H1 (cell line): ENCODE results near the gene LRRC39. TPM values are rescaled to one million over a fixed set of nuclear protein-coding genes. Genes with fewer than 3 reads are reported as not detected.

Experiments used
- CTCF ChIA-PET: fragments of 300-600 bp; sonication (Branson Sonifier 250); formaldehyde crosslinking; loops from one replicate; lab custom pipeline; 2021; ENCODE audit not compliant: partially characterized antibody; lab: Charles Lee
- POLR2A ChIA-PET: fragments of 300-600 bp; sonication (Branson Sonifier 250); formaldehyde crosslinking; loops from one replicate; lab custom pipeline; 2021; ENCODE audit warnings: inconsistent platforms; ENCODE audit not compliant: partially characterized antibody; lab: Charles Lee
- DNase-seq, 2 experiments: peaks; one replicate each; pipeline versions ENCODE4 v3.0.0 to v3.0.0-alpha.2; 2010 to 2022; ENCODE audit warnings: low spot score in 2 of 2, low read depth in 1 of 2, mixed read lengths in 1 of 2
- FAIRE-seq: peaks from 2 replicates; lab custom pipeline; 2011; peaks lifted over from hg19 to GRCh38; lab: Jason Lieb, UNC
- H2AFZ ChIP-seq: 2 replicates; pipeline ENCODE4 v1.8.1; 2012; ENCODE audit warnings: low read length, inconsistent platforms
- H2AK5ac ChIP-seq: 2 replicates; pipeline ENCODE4 v1.6.1; 2013; ENCODE audit warnings: low read depth, low read length
- H2BK120ac ChIP-seq: replicated peaks from 2 replicates; pipeline ENCODE3; 2013; ENCODE audit warnings: low read depth, low read length, inconsistent platforms
- H2BK12ac ChIP-seq: 2 replicates; pipeline ENCODE4 v1.6.1; 2013; ENCODE audit warnings: low read depth, low read length
- H2BK15ac ChIP-seq: 2 replicates; pipeline ENCODE4 v1.6.1; 2013; ENCODE audit warnings: low read length
- H2BK20ac ChIP-seq: 2 replicates; pipeline ENCODE4 v1.6.1; 2013; ENCODE audit warnings: low read length
- H2BK5ac ChIP-seq: 2 replicates; pipeline ENCODE4 v1.6.1; 2013; ENCODE audit warnings: low read depth, low read length
- H3K14ac ChIP-seq: 2 replicates; pipeline ENCODE4 v1.6.1; 2013; ENCODE audit warnings: inconsistent platforms; ENCODE audit not compliant: insufficient read length
- H3K18ac ChIP-seq: 2 replicates; pipeline ENCODE4 v1.6.1; 2013; ENCODE audit warnings: low read length; ENCODE audit errors: extremely low read depth
- H3K23ac ChIP-seq: 2 replicates; pipeline ENCODE4 v1.6.1; 2013; ENCODE audit warnings: inconsistent platforms; ENCODE audit not compliant: insufficient read length
- H3K23me2 ChIP-seq: 2 replicates; pipeline ENCODE4 v1.6.1; 2013; ENCODE audit warnings: low read depth, low read length
- H3K27ac ChIP-seq: 2 replicates; pipeline ENCODE4 v1.6.1; 2011; ENCODE audit warnings: low read depth, low read length, inconsistent platforms
- H3K27me3 ChIP-seq, 4 experiments: replicated peaks in 1 of 4; 1 replicate in 1 of 4; 2 replicates in 3 of 4; pipeline versions ENCODE4 v1.6.1 to v1.8.1; 2011 to 2013; ENCODE audit warnings: low read length in 3 of 4, mild to moderate bottlenecking in 3 of 4, inconsistent platforms in 2 of 4, mixed read lengths in 2 of 4, moderate library complexity in 1 of 4; ENCODE audit not compliant: control insufficient read depth in 3 of 4, insufficient read depth in 3 of 4; ENCODE audit errors: extremely low read depth in 1 of 4
- H3K36me3 ChIP-seq, 4 experiments: 2 replicates each; pipeline versions ENCODE4 v1.6.1 to v1.8.1; 2011 to 2013; ENCODE audit warnings: mild to moderate bottlenecking in 4 of 4, low read length in 3 of 4, moderate library complexity in 2 of 4, control low read depth in 1 of 4, inconsistent platforms in 1 of 4; ENCODE audit not compliant: insufficient read depth in 4 of 4, control insufficient read depth in 2 of 4
- H3K4ac ChIP-seq: replicated peaks from 2 replicates; pipeline ENCODE3; 2013; ENCODE audit warnings: low read length, low read depth, mixed read lengths, inconsistent platforms; ENCODE audit not compliant: insufficient read length
- H3K4me1 ChIP-seq, 4 experiments: replicated peaks in 1 of 4; 1 replicate in 1 of 4; 2 replicates in 3 of 4; pipeline versions ENCODE4 v1.6.1 to v1.8.1; 2011 to 2013; ENCODE audit warnings: low read length in 3 of 4, inconsistent platforms in 2 of 4, mixed read lengths in 1 of 4; ENCODE audit not compliant: insufficient read depth in 4 of 4, control insufficient read depth in 3 of 4
- H3K4me2 ChIP-seq, 2 experiments: 2 replicates each; pipeline versions ENCODE4 v1.6.1 to v1.8.1; 2011 to 2013; ENCODE audit warnings: low read depth in 2 of 2, low read length in 2 of 2, control low read depth in 1 of 2, inconsistent platforms in 1 of 2, mild to moderate bottlenecking in 1 of 2; ENCODE audit not compliant: insufficient read depth in 1 of 2
- H3K4me3 ChIP-seq, 4 experiments: fragments of 200-600, 300-600 bp in 1 of 4; sonication (generic), shearing (Covaris generic), sonication (Bioruptor Twin) in 1 of 4; 2 replicates each; pipeline versions ENCODE4 v1.5.1 to v1.8.1; 2011 to 2016; ENCODE audit warnings: low read length in 4 of 4, low read depth in 3 of 4, control low read depth in 2 of 4, inconsistent platforms in 2 of 4, mild to moderate bottlenecking in 2 of 4, mixed read lengths in 1 of 4, moderate library complexity in 1 of 4; ENCODE audit not compliant: insufficient read depth in 2 of 4; ENCODE audit errors: extremely low read depth in 1 of 4
- H3K56ac ChIP-seq: replicated peaks from 2 replicates; pipeline ENCODE3; 2013; ENCODE audit warnings: low read depth, mild to moderate bottlenecking, mixed read lengths, low read length, inconsistent platforms; ENCODE audit not compliant: insufficient read length
- H3K79me1 ChIP-seq: 2 replicates; pipeline ENCODE4 v1.6.1; 2013; ENCODE audit warnings: low read depth, low read length, control low read depth
- H3K79me2 ChIP-seq, 2 experiments: 2 replicates each; pipeline versions ENCODE4 v1.6.1 to v1.8.1; 2012 to 2013; ENCODE audit warnings: low read length in 2 of 2, mild to moderate bottlenecking in 2 of 2, inconsistent platforms in 1 of 2; ENCODE audit not compliant: insufficient read depth in 2 of 2, control insufficient read depth in 1 of 2
- H3K9ac ChIP-seq, 4 experiments: replicated peaks in 1 of 4; 1 replicate in 1 of 4; 2 replicates in 3 of 4; pipeline versions ENCODE4 v1.6.1 to v1.8.1; 2011 to 2013; ENCODE audit warnings: low read depth in 3 of 4, low read length in 3 of 4, control low read depth in 2 of 4, mild to moderate bottlenecking in 2 of 4, moderate library complexity in 2 of 4, inconsistent platforms in 1 of 4; ENCODE audit errors: extremely low read depth in 1 of 4
- H3K9me3 ChIP-seq, 2 experiments: 2 replicates each; pipeline versions ENCODE4 v1.6.1 to v1.8.1; 2012 to 2013; ENCODE audit warnings: mild to moderate bottlenecking in 2 of 2, moderate library complexity in 2 of 2, control low read depth in 1 of 2, inconsistent platforms in 1 of 2, low read depth in 1 of 2, low read length in 1 of 2, mixed read lengths in 1 of 2; ENCODE audit not compliant: insufficient read depth in 2 of 2
- H4K20me1 ChIP-seq, 2 experiments: replicated peaks in 1 of 2; 2 replicates each; pipeline versions ENCODE3 to v1.8.1; 2011 to 2013; ENCODE audit warnings: inconsistent platforms in 2 of 2, low read length in 2 of 2, mild to moderate bottlenecking in 1 of 2; ENCODE audit not compliant: insufficient read depth in 2 of 2, control insufficient read depth in 1 of 2
- H4K5ac ChIP-seq: 2 replicates; pipeline ENCODE4 v1.6.1; 2013; ENCODE audit warnings: low read length, low read depth, mixed read lengths, inconsistent platforms; ENCODE audit not compliant: insufficient read length
- H4K8ac ChIP-seq: 2 replicates; pipeline ENCODE4 v1.8.0; 2013; ENCODE audit warnings: mild to moderate bottlenecking, moderate library complexity, low read length, inconsistent platforms; ENCODE audit not compliant: insufficient read depth; ENCODE audit errors: extremely low read depth
- H4K91ac ChIP-seq: replicated peaks from 2 replicates; pipeline ENCODE3; 2013; ENCODE audit warnings: low read length, mixed read lengths, inconsistent platforms; ENCODE audit not compliant: insufficient read length
- CBX8 ChIP-seq: fragments of 300-800, 300-1000 bp; sonication (generic); IDR thresholded peaks from 2 replicates; pipeline ENCODE4 v1.7.1; 2016; ENCODE audit warnings: low read depth, low read length, borderline replicate concordance
- GTF2F1 ChIP-seq: IDR thresholded peaks from 2 replicates; pipeline ENCODE4 v1.6.1; 2012; ENCODE audit warnings: low read depth, low read length, improper control_type of control experiment, borderline replicate concordance
- WGBS, 2 experiments: shearing (Covaris generic) in 1 of 2; methylation state at CpG; one replicate each; pipeline versions ENCODE4 v1.1.6 to v1.1.7; 2013 to 2015; ENCODE audit warnings: low lambda C conversion rate in 2 of 2, mixed read lengths in 2 of 2, inconsistent platforms in 1 of 2, low coverage in 1 of 2, missing lambda C conversion rate in 1 of 2; ENCODE audit not compliant: insufficient replicate concordance in 2 of 2, insufficient coverage in 1 of 2, insufficient read length in 1 of 2; ENCODE audit errors: extremely low coverage in 1 of 2, missing lambda C conversion rate in 1 of 2; 5-methylcytosine and 5-hydroxymethylcytosine counted together
- polyA plus RNA-seq, 7 experiments: library from polyadenylated mRNA; depleted of rRNA in 3 of 7; stranded (reverse) in 5 of 7; unstranded in 2 of 7; fragments of >200 nt in 5 of 7; fragments of 200-250 nt in 2 of 7; gene quantifications; 1 replicate in 5 of 7; 2 replicates in 1 of 7; 4 replicates in 1 of 7; pipeline versions ENCODE4 v1.2.1 to v1.2.3, GENCODE V29; 2011 to 2013; ENCODE audit warnings: missing spikeins in 2 of 7, mixed read lengths in 2 of 7
- total RNA-seq: library from RNA; stranded (reverse); fragmentation: NEBNext Ultra II Directional; extraction: Animal tissue kit (Norgen Biotek cat#: 25700); gene quantifications from 2 replicates; pipeline ENCODE4 v1.2.1, GENCODE V29; 2021

Gene LRRC39
- total and polyA plus RNA-seq, 2 of the 8 experiments (the other 6 are each of a cell fraction or from before 2014, with no cell fraction given) = 0.33 to 0.39 TPM

DNA sequence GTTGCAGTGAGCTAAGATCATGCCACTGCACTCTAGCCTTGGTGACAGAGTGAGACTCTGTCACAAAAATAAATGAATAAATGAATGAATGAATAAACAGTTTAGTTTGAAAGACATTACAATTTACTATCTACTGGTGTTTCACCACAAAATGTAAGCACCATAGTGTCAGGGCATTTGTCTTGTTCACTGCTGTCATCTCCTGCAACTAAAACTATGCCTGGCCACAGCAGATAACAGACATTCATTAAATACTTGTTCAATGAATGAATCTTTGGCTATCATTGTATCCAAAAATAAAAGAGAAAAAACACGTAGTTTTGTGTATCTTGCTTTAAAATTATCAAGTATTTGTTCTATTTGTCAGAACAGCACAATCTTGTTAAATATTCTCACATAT is 77.9 kb downstream of the LRRC39 start:
- Histone ChIP-seq H3K4me1 (no peaks in the 10 kb centered on the region), H3K4me2 (no peak overlapping the region), H3K9ac (no peak overlapping the region), H3K23me2 (no peaks in the 10 kb centered on the region), H3K79me2 (no peaks in the 10 kb centered on the region), H3K18ac (no peak overlapping the region), H3K23ac (no peak overlapping the region), H3K4me3 (no peak overlapping the region), H4K8ac (no peak overlapping the region), H3K14ac (no peak overlapping the region), H2BK15ac (no peak overlapping the region), H4K91ac (no peak overlapping the region), H3K27me3 (peaks cover 0 to 1% (median 0%) of the 10 kb centered on the region in 4 experiments; a peak in 1 of 7 replicates), H2BK5ac (no peak overlapping the region), H2BK12ac (no peak overlapping the region), H4K20me1 (peaks cover 0 to 1% of the 10 kb centered on the region in 2 experiments), H3K36me3 (peaks cover 2 to 61% (median 20%) of the 10 kb centered on the region in 4 experiments), H2AK5ac (no peak overlapping the region), H2AFZ (no peak overlapping the region), H3K56ac (no peak overlapping the region), H3K27ac (no peak overlapping the region), H3K4ac (no peak overlapping the region), H2BK120ac (no peak overlapping the region), H3K9me3 (no peaks in the 10 kb centered on the region), H4K5ac (no peak overlapping the region), H2BK20ac (no peak overlapping the region), H3K79me1 (no peaks in the 10 kb centered on the region)
- DNase-seq (no peak), FAIRE-seq (no peak)
- ChIA-PET CTCF (no interaction called here), POLR2A (interaction anchor here (1.2 kb wide), 1 partner anchor 14 kb away, joined by 3 read pairs; no protein-coding TSS in a partner anchor)
- 97% methylated on average over 1 of the region's 1 CpG; no CpG with 5 or more reads in 1 of the 2 experiments for WGBS, 2 experiments
- no peak for TF ChIP-seq CBX8
- no peak for TF ChIP-seq GTF2F1
